SK-N-SH (cell line): Measurements from ENCODE around the gene HSDL1. TPM values are rescaled to one million over a fixed set of nuclear protein-coding genes. Genes with fewer than 3 reads are reported as not detected.

Experiments
- CTCF ChIA-PET: fragments of 300-600, 350-600 bp; formaldehyde crosslinking; extraction: SDS; loops from one replicate; lab custom pipeline; 2021; lab: Yijun Ruan, JAX
- POLR2A ChIA-PET: fragments of 350-600 bp; sonication (Branson Sonifier 250); formaldehyde crosslinking; extraction: SDS; loops from one replicate; lab custom pipeline; 2020; ENCODE audit warnings: antibody characterized with exemption, inconsistent platforms; lab: Yijun Ruan, JAX
- DNase-seq: peaks from one replicate; pipeline ENCODE4 v3.0.0; 2012
- H2AFZ ChIP-seq: fragments of 200-600 bp; sonication (generic); 2 replicates; pipeline ENCODE4 v1.8.1; 2016; ENCODE audit warnings: antibody characterized with exemption, mild to moderate bottlenecking, low read depth
- H3F3A ChIP-seq: fragments of 200-600 bp; sonication (generic); replicated peaks from 2 replicates; pipeline ENCODE3; 2016; ENCODE audit warnings: antibody characterized with exemption, mild to moderate bottlenecking; ENCODE audit not compliant: insufficient read depth
- H3K27ac ChIP-seq, 2 experiments: fragments of 200-500 bp in 1 of 2; fragments of 200-600 bp in 1 of 2; sonication (Bioruptor generic) in 1 of 2; sonication (generic), shearing (Covaris generic) in 1 of 2; 2 replicates each; pipeline versions ENCODE4 v1.5.1 to v1.6.1; 2014 to 2016; ENCODE audit warnings: low read depth in 2 of 2, inconsistent platforms in 1 of 2, low read length in 1 of 2, mild to moderate bottlenecking in 1 of 2, mixed read lengths in 1 of 2
- H3K27me3 ChIP-seq: fragments of 200-600 bp; sonication (generic), shearing (Covaris generic); 2 replicates; pipeline ENCODE4 v1.6.1; 2016; ENCODE audit warnings: mixed run types; ENCODE audit not compliant: insufficient read depth
- H3K36me3 ChIP-seq, 2 experiments: fragments of 200-500 bp in 1 of 2; fragments of 200-600 bp in 1 of 2; sonication (Bioruptor generic) in 1 of 2; sonication (generic) in 1 of 2; replicated peaks in 1 of 2; 2 replicates each; pipeline versions ENCODE3 to v1.5.1; 2014 to 2016; ENCODE audit warnings: low read length in 1 of 2, mild to moderate bottlenecking in 1 of 2; ENCODE audit not compliant: insufficient read depth in 2 of 2, control insufficient read depth in 1 of 2
- H3K4me1 ChIP-seq, 2 experiments: fragments of 200-500 bp in 1 of 2; fragments of 200-600 bp in 1 of 2; sonication (Bioruptor generic) in 1 of 2; sonication (generic), shearing (Covaris generic) in 1 of 2; 2 replicates each; pipeline versions ENCODE4 v1.5.1 to v1.6.1; 2014 to 2016; ENCODE audit warnings: low read depth in 1 of 2, low read length in 1 of 2, mixed run types in 1 of 2; ENCODE audit not compliant: insufficient read depth in 2 of 2, control insufficient read depth in 1 of 2
- H3K4me2 ChIP-seq: fragments of 200-600 bp; sonication (generic), shearing (Covaris generic); 2 replicates; pipeline ENCODE4 v1.6.1; 2017; ENCODE audit warnings: mixed run types
- H3K4me3 ChIP-seq, 2 experiments: fragments of 200-500 bp in 1 of 2; fragments of 200-600 bp in 1 of 2; sonication (Bioruptor generic) in 1 of 2; sonication (generic), shearing (Covaris generic) in 1 of 2; 2 replicates each; pipeline versions ENCODE4 v1.5.1 to v1.8.1; 2014 to 2016; ENCODE audit warnings: low read depth in 2 of 2, inconsistent platforms in 1 of 2, low read length in 1 of 2, mild to moderate bottlenecking in 1 of 2, mixed read lengths in 1 of 2, moderate library complexity in 1 of 2
- H3K79me2 ChIP-seq: fragments of 200-600 bp; sonication (generic); 2 replicates; pipeline ENCODE4 v1.8.1; 2017; ENCODE audit warnings: mild to moderate bottlenecking; ENCODE audit not compliant: insufficient read depth
- H3K9ac ChIP-seq: fragments of 200-600 bp; sonication (generic); 2 replicates; pipeline ENCODE4 v1.6.1; 2017; ENCODE audit warnings: mixed run types
- H3K9me2 ChIP-seq: fragments of 200-600 bp; sonication (generic); 2 replicates; pipeline ENCODE4 v1.6.1; 2017; ENCODE audit warnings: mixed run types
- H3K9me3 ChIP-seq: fragments of 200-600 bp; sonication (generic); 2 replicates; pipeline ENCODE4 v1.6.1; 2017; ENCODE audit warnings: mixed run types, mild to moderate bottlenecking, moderate library complexity
- H4K20me1 ChIP-seq: fragments of 200-600 bp; sonication (generic); 2 replicates; pipeline ENCODE4 v1.6.1; 2017; ENCODE audit warnings: mild to moderate bottlenecking, mixed run types; ENCODE audit not compliant: insufficient read depth
- EP300 ChIP-seq, 2 experiments: IDR thresholded peaks; 2 replicates each; pipeline versions ENCODE4 v1.4.0 to v1.6.1; 2012; ENCODE audit warnings: borderline replicate concordance in 1 of 2, low read depth in 1 of 2, low read length in 1 of 2
- EZH2phosphoT487 ChIP-seq: fragments of 200-600 bp; sonication (generic); IDR thresholded peaks from 2 replicates; pipeline ENCODE4 v1.6.1; 2017; ENCODE audit warnings: low read depth, mixed run types, mild to moderate bottlenecking, antibody characterized with exemption, moderate library complexity, borderline replicate concordance
- FOXM1 ChIP-seq: IDR thresholded peaks from 2 replicates; pipeline ENCODE4 v1.4.0; 2012; ENCODE audit warnings: low read depth, mild to moderate bottlenecking
- GABPA ChIP-seq: IDR thresholded peaks from 2 replicates; pipeline ENCODE4 v1.4.0; 2012; ENCODE audit warnings: low read depth, mild to moderate bottlenecking
- JUND ChIP-seq: IDR thresholded peaks from 2 replicates; pipeline ENCODE4 v1.4.0; 2012
- MEF2A ChIP-seq: IDR thresholded peaks from 2 replicates; pipeline ENCODE4 v1.4.0; 2012; ENCODE audit warnings: low read depth, borderline replicate concordance
- MXI1 ChIP-seq: IDR thresholded peaks from 2 replicates; pipeline ENCODE4 v1.6.1; 2012; ENCODE audit warnings: mild to moderate bottlenecking, low read depth, low read length, improper control_type of control experiment
- NFIC ChIP-seq: IDR thresholded peaks from 2 replicates; pipeline ENCODE4 v1.4.0; 2012; ENCODE audit warnings: borderline replicate concordance
- NRF1 ChIP-seq: IDR thresholded peaks from 2 replicates; pipeline ENCODE4 v1.6.1; 2012; ENCODE audit warnings: low read depth, mild to moderate bottlenecking, low read length
- RAD21 ChIP-seq: IDR thresholded peaks from 2 replicates; pipeline ENCODE4 v1.6.1; 2012; ENCODE audit warnings: mild to moderate bottlenecking, low read length
- RCOR1 ChIP-seq: fragments of 150-350 bp; IDR thresholded peaks from 2 replicates; pipeline ENCODE4 v1.6.1; 2017; ENCODE audit warnings: antibody characterized with exemption, low read length
- RXRA ChIP-seq: IDR thresholded peaks from 2 replicates; pipeline ENCODE4 v1.4.0; 2012; ENCODE audit warnings: low read depth, mild to moderate bottlenecking, borderline replicate concordance
- TAF1 ChIP-seq: IDR thresholded peaks from 2 replicates; pipeline ENCODE4 v1.6.1; 2012; ENCODE audit warnings: low read depth, mild to moderate bottlenecking, low read length, moderate library complexity, borderline replicate concordance
- TEAD4 ChIP-seq: IDR thresholded peaks from 2 replicates; pipeline ENCODE4 v1.4.0; 2012; ENCODE audit warnings: mild to moderate bottlenecking, borderline replicate concordance; ENCODE audit not compliant: insufficient read depth
- YY1 ChIP-seq: IDR thresholded peaks from 2 replicates; pipeline ENCODE4 v1.4.0; 2012; ENCODE audit warnings: low read depth, mild to moderate bottlenecking
- WGBS: methylation state at CpG from one replicate; pipeline ENCODE4 v1.1.6; 2017; ENCODE audit warnings: low lambda C conversion rate; 5-methylcytosine and 5-hydroxymethylcytosine counted together
- polyA plus RNA-seq, 3 experiments: library from polyadenylated mRNA; depleted of rRNA; stranded (reverse); fragments of >200 nt; gene quantifications; 2 replicates each; pipeline ENCODE4 v1.2.3, GENCODE V29; 2012
- TF ChIP-seq, protein P1 (sequence below): IDR thresholded peaks from 2 replicates; pipeline ENCODE4; 2012
- TF ChIP-seq, protein P2 (sequence below): fragments of 150-350 bp; IDR thresholded peaks from 2 replicates; pipeline ENCODE4 v1.6.1; 2017; ENCODE audit warnings: antibody characterized with exemption, low read length, low read depth, borderline replicate concordance
- TF ChIP-seq, protein P3 (sequence below): IDR thresholded peaks from 2 replicates; pipeline ENCODE4 v1.6.1; 2012; ENCODE audit warnings: mild to moderate bottlenecking, low read depth, low read length, moderate library complexity
- TF ChIP-seq, protein P4 (sequence below): fragments of 200-600 bp; sonication (generic); IDR thresholded peaks from 2 replicates; pipeline ENCODE4 v1.6.1; 2017; ENCODE audit warnings: antibody characterized with exemption, mild to moderate bottlenecking, moderate library complexity

HSDL1 gene
- polyA plus RNA-seq, 1 of the 3 experiments (the other 2 are of a cell fraction) = 14.5 TPM

DNA sequence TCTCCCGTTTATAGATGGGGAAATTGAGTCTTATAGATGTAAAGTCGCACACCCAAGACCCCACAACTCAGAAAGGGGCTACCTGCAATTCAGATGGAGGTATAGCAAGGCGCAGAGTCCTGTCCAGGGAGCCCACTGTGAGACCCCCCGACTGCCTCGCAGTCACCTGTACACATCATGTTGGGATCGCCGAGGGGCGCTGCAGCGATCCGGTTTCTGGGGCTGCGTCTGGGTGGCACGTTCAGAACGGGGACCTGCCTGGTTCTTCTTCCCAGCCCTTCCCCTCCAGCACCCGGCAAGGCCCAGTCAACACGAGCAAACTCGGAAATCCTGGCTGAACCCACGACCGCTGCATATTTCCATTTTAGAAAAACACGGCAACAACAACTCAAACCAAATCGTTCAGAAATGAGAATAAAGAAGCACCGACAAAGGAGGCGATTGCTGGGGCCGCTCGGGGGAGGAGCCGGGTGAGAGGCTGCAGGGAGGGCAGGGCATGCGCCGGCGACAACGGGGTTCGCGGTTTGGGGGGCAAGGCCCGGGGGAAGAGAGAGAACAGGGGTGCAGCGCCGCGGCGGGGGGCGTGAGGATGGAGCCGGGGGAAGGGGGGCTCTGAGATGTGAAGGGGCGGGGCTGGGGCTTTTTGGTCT, 643 bp downstream of the HSDL1 start:
- ChIA-PET POLR2A (interaction anchor here (1.5 kb wide), 1 partner anchor 28 kb away, joined by 9 read pairs; the partner anchor contains the start of gene MBTPS1), CTCF (interaction anchor here (1.0 to 2.2 kb wide), 5 partner anchors 12 to 43 kb away, joined by 4 to 8 read pairs (median 5); partner anchors contain the start of genes MBTPS1 and TAF1C)
- peaks cover 8% of the 10 kb centered on the region; the same call in 1 of the 2 replicates for H3K27me3 ChIP-seq
- peak overlapping the region; percentile 87; the same call in 1 of the 2 replicates for H2AFZ ChIP-seq
- peak overlapping the region; percentile 96 for H3K4me2 ChIP-seq
- H3K9me3 ChIP-seq = no peaks in the 10 kb centered on the region
- H3K9ac ChIP-seq = peak overlapping the region; percentile 68
- H4K20me1 ChIP-seq = peaks cover 5% of the 10 kb centered on the region
- H3K36me3 ChIP-seq = no peaks in the 10 kb centered on the region
- no peaks in the 10 kb centered on the region for H3F3A ChIP-seq
- peak overlapping the region; percentile 70 to 76 for H3K4me3 ChIP-seq
- 2% methylated on average over 32 of the region's 39 CpGs for WGBS
- peaks cover 49% of the 10 kb centered on the region for H3K79me2 ChIP-seq
- H3K4me1 ChIP-seq = peaks cover 0 to 5% of the 10 kb centered on the region in 2 experiments; a peak in 1 of 4 replicates
- H3K9me2 ChIP-seq = no peaks in the 10 kb centered on the region
- DNase-seq = peak; percentile 67
- H3K27ac ChIP-seq = peak overlapping the region; percentile 42 to 54; a peak in 2 of 4 replicates
- TF ChIP-seq, protein P1, sequence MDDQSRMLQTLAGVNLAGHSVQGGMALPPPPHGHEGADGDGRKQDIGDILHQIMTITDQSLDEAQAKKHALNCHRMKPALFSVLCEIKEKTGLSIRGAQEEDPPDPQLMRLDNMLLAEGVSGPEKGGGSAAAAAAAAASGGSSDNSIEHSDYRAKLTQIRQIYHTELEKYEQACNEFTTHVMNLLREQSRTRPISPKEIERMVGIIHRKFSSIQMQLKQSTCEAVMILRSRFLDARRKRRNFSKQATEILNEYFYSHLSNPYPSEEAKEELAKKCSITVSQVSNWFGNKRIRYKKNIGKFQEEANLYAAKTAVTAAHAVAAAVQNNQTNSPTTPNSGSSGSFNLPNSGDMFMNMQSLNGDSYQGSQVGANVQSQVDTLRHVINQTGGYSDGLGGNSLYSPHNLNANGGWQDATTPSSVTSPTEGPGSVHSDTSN = no peak
- TF ChIP-seq RXRA (no peak), NRF1 (0 out of 2 replicates have a peak, but pooled peaks have one; percentile 16), JUND (no peak), FOXM1 (no peak), TEAD4 (no peak), NFIC (no peak), RAD21 (no peak; the same call in 1 of the 2 replicates), TAF1 (no peak), RCOR1 (no peak), YY1 (no peak), MEF2A (no peak), MXI1 (peak; percentile 38; the same call in 1 of the 2 replicates), EZH2phosphoT487 (no peak), EP300 (IDR thresholded peaks at IDR 0.05; ENCODE audit: borderline replicate concordance in 1 of 2, low read depth in 1 of 2, low read length in 1 of 2) (no peak), GABPA (no peak)
- TF ChIP-seq, protein P2, sequence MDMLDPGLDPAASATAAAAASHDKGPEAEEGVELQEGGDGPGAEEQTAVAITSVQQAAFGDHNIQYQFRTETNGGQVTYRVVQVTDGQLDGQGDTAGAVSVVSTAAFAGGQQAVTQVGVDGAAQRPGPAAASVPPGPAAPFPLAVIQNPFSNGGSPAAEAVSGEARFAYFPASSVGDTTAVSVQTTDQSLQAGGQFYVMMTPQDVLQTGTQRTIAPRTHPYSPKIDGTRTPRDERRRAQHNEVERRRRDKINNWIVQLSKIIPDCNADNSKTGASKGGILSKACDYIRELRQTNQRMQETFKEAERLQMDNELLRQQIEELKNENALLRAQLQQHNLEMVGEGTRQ = no peak
- TF ChIP-seq, protein P3, sequence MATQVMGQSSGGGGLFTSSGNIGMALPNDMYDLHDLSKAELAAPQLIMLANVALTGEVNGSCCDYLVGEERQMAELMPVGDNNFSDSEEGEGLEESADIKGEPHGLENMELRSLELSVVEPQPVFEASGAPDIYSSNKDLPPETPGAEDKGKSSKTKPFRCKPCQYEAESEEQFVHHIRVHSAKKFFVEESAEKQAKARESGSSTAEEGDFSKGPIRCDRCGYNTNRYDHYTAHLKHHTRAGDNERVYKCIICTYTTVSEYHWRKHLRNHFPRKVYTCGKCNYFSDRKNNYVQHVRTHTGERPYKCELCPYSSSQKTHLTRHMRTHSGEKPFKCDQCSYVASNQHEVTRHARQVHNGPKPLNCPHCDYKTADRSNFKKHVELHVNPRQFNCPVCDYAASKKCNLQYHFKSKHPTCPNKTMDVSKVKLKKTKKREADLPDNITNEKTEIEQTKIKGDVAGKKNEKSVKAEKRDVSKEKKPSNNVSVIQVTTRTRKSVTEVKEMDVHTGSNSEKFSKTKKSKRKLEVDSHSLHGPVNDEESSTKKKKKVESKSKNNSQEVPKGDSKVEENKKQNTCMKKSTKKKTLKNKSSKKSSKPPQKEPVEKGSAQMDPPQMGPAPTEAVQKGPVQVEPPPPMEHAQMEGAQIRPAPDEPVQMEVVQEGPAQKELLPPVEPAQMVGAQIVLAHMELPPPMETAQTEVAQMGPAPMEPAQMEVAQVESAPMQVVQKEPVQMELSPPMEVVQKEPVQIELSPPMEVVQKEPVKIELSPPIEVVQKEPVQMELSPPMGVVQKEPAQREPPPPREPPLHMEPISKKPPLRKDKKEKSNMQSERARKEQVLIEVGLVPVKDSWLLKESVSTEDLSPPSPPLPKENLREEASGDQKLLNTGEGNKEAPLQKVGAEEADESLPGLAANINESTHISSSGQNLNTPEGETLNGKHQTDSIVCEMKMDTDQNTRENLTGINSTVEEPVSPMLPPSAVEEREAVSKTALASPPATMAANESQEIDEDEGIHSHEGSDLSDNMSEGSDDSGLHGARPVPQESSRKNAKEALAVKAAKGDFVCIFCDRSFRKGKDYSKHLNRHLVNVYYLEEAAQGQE = no peak
- TF ChIP-seq, protein P4, sequence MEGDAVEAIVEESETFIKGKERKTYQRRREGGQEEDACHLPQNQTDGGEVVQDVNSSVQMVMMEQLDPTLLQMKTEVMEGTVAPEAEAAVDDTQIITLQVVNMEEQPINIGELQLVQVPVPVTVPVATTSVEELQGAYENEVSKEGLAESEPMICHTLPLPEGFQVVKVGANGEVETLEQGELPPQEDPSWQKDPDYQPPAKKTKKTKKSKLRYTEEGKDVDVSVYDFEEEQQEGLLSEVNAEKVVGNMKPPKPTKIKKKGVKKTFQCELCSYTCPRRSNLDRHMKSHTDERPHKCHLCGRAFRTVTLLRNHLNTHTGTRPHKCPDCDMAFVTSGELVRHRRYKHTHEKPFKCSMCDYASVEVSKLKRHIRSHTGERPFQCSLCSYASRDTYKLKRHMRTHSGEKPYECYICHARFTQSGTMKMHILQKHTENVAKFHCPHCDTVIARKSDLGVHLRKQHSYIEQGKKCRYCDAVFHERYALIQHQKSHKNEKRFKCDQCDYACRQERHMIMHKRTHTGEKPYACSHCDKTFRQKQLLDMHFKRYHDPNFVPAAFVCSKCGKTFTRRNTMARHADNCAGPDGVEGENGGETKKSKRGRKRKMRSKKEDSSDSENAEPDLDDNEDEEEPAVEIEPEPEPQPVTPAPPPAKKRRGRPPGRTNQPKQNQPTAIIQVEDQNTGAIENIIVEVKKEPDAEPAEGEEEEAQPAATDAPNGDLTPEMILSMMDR = peak; percentile 40
